GM23248 (cell line): ENCODE data around the gene ATG13. TPM values are rescaled to one million over a fixed set of nuclear protein-coding genes. Genes with fewer than 3 reads are reported as not detected.

Experiments
- DNase-seq: peaks from one replicate; pipeline ENCODE4 v3.0.0-alpha.2; 2015
- H2AFZ ChIP-seq: fragments of 200-600 bp; sonication (generic); 2 replicates; pipeline ENCODE4 v1.6.1; 2016; ENCODE audit warnings: antibody characterized with exemption
- H3F3A ChIP-seq: fragments of 200-600 bp; sonication (generic); 2 replicates; pipeline ENCODE4 v1.6.1; 2016; ENCODE audit warnings: mild to moderate bottlenecking, antibody characterized with exemption, mixed run types; ENCODE audit not compliant: insufficient read depth
- H3K27ac ChIP-seq: fragments of 200-600 bp; sonication (generic); 2 replicates; pipeline ENCODE4 v1.5.1; 2016; ENCODE audit warnings: mild to moderate bottlenecking
- H3K27me3 ChIP-seq: fragments of 200-600 bp; sonication (generic); replicated peaks from 2 replicates; pipeline ENCODE4 v1.6.1; 2016; ENCODE audit warnings: mild to moderate bottlenecking; ENCODE audit not compliant: insufficient read depth
- H3K36me3 ChIP-seq: fragments of 200-600 bp; sonication (generic); 2 replicates; pipeline ENCODE4 v1.6.1; 2016; ENCODE audit warnings: low read depth, mild to moderate bottlenecking
- H3K4me1 ChIP-seq: fragments of 200-600 bp; sonication (generic); 2 replicates; pipeline ENCODE4 v1.6.1; 2016; ENCODE audit warnings: mild to moderate bottlenecking; ENCODE audit not compliant: insufficient read depth
- H3K4me2 ChIP-seq: fragments of 200-600 bp; sonication (generic); one replicate; pipeline ENCODE4 v1.6.1; 2016; ENCODE audit warnings: mild to moderate bottlenecking; ENCODE audit not compliant: unreplicated experiment
- H3K4me3 ChIP-seq: fragments of 200-600 bp; sonication (generic); 2 replicates; pipeline ENCODE4 v1.5.1; 2016; ENCODE audit warnings: mild to moderate bottlenecking
- H3K79me2 ChIP-seq: fragments of 200-600 bp; sonication (generic); 2 replicates; pipeline ENCODE4 v1.6.1; 2016; ENCODE audit warnings: mild to moderate bottlenecking; ENCODE audit not compliant: insufficient read depth
- H3K9ac ChIP-seq: fragments of 200-600 bp; sonication (generic); 2 replicates; pipeline ENCODE4 v1.6.1; 2016; ENCODE audit warnings: mild to moderate bottlenecking
- H3K9me2 ChIP-seq: fragments of 200-600 bp; sonication (generic); 2 replicates; pipeline ENCODE4 v1.6.1; 2016; ENCODE audit warnings: mixed run types, mild to moderate bottlenecking, moderate library complexity; ENCODE audit not compliant: insufficient read depth
- H3K9me3 ChIP-seq: fragments of 200-600 bp; sonication (generic); one replicate; pipeline ENCODE4 v1.6.1; 2017; ENCODE audit warnings: low read depth
- H4K20me1 ChIP-seq: fragments of 200-600 bp; sonication (generic); 2 replicates; pipeline ENCODE4 v1.6.0; 2016; ENCODE audit not compliant: insufficient read depth
- EZH2 ChIP-seq: fragments of 200-600 bp; sonication (generic); IDR thresholded peaks from 2 replicates; pipeline ENCODE4 v1.6.1; 2018; ENCODE audit warnings: antibody characterized with exemption, mild to moderate bottlenecking; ENCODE audit not compliant: insufficient read depth, poor library complexity, severe bottlenecking
- EZH2phosphoT487 ChIP-seq: fragments of 200-600 bp; sonication (generic); IDR thresholded peaks from 2 replicates; pipeline ENCODE4 v1.6.1; 2018; ENCODE audit warnings: antibody characterized with exemption, moderate library complexity, mild to moderate bottlenecking, low read depth; ENCODE audit not compliant: insufficient read depth
- WGBS, 2 experiments: methylation state at CpG; one replicate each; pipeline ENCODE4 v1.1.6; 2015 to 2017; ENCODE audit warnings: low lambda C conversion rate in 2 of 2, low coverage in 1 of 2; ENCODE audit errors: missing lambda C conversion rate in 2 of 2; 5-methylcytosine and 5-hydroxymethylcytosine counted together
- in situ Hi-C: fragments of 300-500 bp; cut with MboI; formaldehyde crosslinking; loops from 2 replicates; pipeline ENCODE4 v1.15.0; 2020
- polyA plus RNA-seq: library from polyadenylated mRNA; unstranded; fragments of >200 nt; fragmentation: Nextera tagmentation; extraction: Ambion mirVana; gene quantifications from 2 replicates; pipeline ENCODE4 v1.2.1, GENCODE V29; 2016
- total RNA-seq: library from RNA; depleted of rRNA; stranded (reverse); fragments of >200 nt; shearing (Covaris generic); gene quantifications from 2 replicates; pipeline ENCODE4 v1.2.3, GENCODE V29; 2014

Gene ATG13
- total and polyA plus RNA-seq, 2 experiments from 2014 or later = 55.1 to 118 TPM

DNA sequence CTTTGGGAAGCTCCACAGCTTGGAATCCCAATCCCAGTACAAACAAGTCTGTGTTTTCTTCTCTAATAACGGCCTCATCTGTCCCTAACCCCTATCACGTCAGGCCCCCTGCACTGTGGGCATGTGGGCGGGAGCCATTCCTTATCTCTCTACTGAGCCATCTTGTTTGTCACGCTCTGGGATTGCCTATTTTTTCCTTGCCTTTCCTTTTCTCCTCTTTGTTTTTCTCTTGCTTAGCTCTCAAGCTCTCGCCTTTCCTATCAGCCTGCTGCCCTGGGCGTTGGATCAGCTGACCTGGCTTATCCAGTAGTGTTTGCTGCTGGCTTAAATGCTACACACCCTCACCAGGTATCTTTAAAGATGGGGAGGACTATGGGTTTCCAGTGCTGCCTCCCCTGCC is 47.3 kb downstream of the ATG13 start:
- peaks cover 6% of the 10 kb centered on the region for H3K4me1 ChIP-seq
- no peaks in the 10 kb centered on the region for H3K9me3 ChIP-seq
- H3K4me3 ChIP-seq = no peak overlapping the region
- DNase-seq = no peak
- H3K9ac ChIP-seq = no peak overlapping the region
- no peak overlapping the region for H3K4me2 ChIP-seq
- no peak for TF ChIP-seq EZH2
- WGBS, 2 experiments = 82 to 83% methylated on average over 6 of the region's 6 CpGs
- no peaks in the 10 kb centered on the region for H3K79me2 ChIP-seq
- no peak overlapping the region for H3K27ac ChIP-seq
- H3K27me3 ChIP-seq = no peaks in the 10 kb centered on the region
- H3K9me2 ChIP-seq = no peaks in the 10 kb centered on the region
- in situ Hi-C loops = no loop called here
- H3K36me3 ChIP-seq = peaks cover 33% of the 10 kb centered on the region
- H2AFZ ChIP-seq = no peak overlapping the region
- H4K20me1 ChIP-seq = no peaks in the 10 kb centered on the region
- H3F3A ChIP-seq = peaks cover 12% of the 10 kb centered on the region; the same call in 1 of the 2 replicates

DNA sequence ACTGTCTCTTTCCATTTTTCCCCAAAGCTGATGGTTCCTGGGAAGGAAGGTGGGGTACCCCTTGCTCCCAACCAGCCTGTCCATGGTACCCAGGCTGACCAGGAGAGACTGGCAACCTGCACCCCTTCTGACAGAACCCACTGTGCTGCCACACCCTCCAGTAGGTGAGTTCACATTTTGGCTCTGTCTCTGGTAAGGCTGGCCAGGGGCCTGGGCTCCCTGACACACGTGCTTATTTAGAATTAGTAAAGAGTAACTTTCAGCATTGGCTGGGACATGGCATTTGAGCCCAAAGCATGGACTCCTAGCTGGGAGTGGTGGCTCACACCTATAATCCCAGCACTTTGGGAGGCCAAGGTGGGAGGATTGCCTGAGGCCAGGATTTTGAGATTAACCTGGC is 48.0 kb downstream of the ATG13 start:
- Histone ChIP-seq H3K9me2 (no peaks in the 10 kb centered on the region), H4K20me1 (no peaks in the 10 kb centered on the region), H3K4me3 (no peak overlapping the region), H3K27me3 (no peaks in the 10 kb centered on the region), H3F3A (peaks cover 16% of the 10 kb centered on the region; the same call in 1 of the 2 replicates), H3K9me3 (no peaks in the 10 kb centered on the region), H3K9ac (no peak overlapping the region), H3K79me2 (no peaks in the 10 kb centered on the region), H3K27ac (no peak overlapping the region), H2AFZ (no peak overlapping the region), H3K36me3 (peaks cover 37% of the 10 kb centered on the region), H3K4me1 (0 out of 2 replicates have a peak, but pooled peaks cover under 1% of the 10 kb centered on the region), H3K4me2 (no peak overlapping the region)
- in situ Hi-C loops = no loop called here
- DNase-seq = no peak
- TF ChIP-seq EZH2phosphoT487 (no peak), EZH2 (no peak)
- WGBS, 2 experiments = 100% methylated on average over 1 of the region's 1 CpG

DNA sequence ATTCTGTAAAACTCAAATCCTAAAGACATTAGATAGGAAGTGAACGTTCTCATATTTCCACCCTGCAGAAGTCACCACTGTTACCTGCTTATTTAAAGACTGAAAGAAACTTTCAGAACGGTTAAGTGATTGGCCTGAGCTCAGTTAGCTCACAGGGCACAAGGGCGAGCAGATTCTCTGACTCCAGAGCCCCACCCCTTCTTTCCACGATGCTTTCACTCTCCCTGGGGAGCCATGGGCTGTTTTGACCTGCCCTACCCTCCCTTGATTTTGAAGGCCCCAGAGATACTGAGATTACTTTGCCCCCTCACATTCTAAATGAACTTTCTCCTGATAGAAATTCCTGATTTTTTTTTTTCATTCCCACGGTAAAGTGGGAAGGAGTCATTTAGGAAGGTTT is 49.2 kb downstream of the ATG13 start:
- Histone ChIP-seq H3K4me3 (no peak overlapping the region), H3K36me3 (peaks cover 37% of the 10 kb centered on the region), H3K9ac (no peak overlapping the region), H3K27ac (no peak overlapping the region), H3F3A (peaks cover 28% of the 10 kb centered on the region; the same call in 1 of the 2 replicates), H3K9me3 (no peaks in the 10 kb centered on the region), H3K27me3 (no peaks in the 10 kb centered on the region), H3K79me2 (no peaks in the 10 kb centered on the region), H4K20me1 (no peaks in the 10 kb centered on the region), H3K4me1 (peaks cover 4% of the 10 kb centered on the region; the same call in 1 of the 2 replicates), H2AFZ (no peak overlapping the region), H3K4me2 (no peak overlapping the region), H3K9me2 (no peaks in the 10 kb centered on the region)
- 46 to 56% methylated on average over 5 of the region's 5 CpGs for WGBS, 2 experiments
- in situ Hi-C loops = no loop called here
- TF ChIP-seq EZH2phosphoT487 (no peak), EZH2 (no peak)
- no peak for DNase-seq

DNA sequence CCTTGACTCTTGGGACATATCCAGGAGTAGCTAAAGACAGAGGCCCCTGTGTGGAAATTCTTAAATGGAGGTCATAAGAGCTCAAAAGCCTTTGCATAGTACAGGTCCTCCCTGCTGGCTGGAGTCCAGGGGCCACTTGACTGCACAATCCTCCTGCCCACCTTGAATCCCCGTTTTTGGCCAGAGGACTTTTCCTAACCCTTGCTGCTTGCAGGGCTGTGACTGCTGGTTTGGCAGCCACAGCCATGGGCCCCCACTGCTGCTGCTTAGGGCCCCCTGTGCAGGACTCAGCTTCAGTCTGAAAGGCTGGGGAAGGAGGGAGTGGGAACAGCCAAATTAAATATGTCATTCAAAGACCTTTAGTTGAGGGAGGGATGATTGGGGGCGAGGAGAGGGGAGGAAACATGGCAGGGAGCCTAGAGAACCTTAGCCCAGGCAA is 49.7 kb downstream of the ATG13 start:
- H3K4me3 ChIP-seq = no peak overlapping the region
- H3F3A ChIP-seq = peaks cover 32% of the 10 kb centered on the region; the same call in 1 of the 2 replicates
- H2AFZ ChIP-seq = no peak overlapping the region
- H3K9me3 ChIP-seq = no peaks in the 10 kb centered on the region
- H3K4me1 ChIP-seq = peaks cover 5% of the 10 kb centered on the region; the same call in 1 of the 2 replicates
- in situ Hi-C loops = no loop called here
- no peaks in the 10 kb centered on the region for H3K27me3 ChIP-seq
- no peak overlapping the region for H3K4me2 ChIP-seq
- peaks cover 35% of the 10 kb centered on the region for H3K36me3 ChIP-seq
- no peak overlapping the region for H3K27ac ChIP-seq
- 62 to 74% methylated on average over 2 of the region's 2 CpGs for WGBS, 2 experiments
- TF ChIP-seq EZH2phosphoT487 (no peak), EZH2 (no peak)
- no peak overlapping the region for H3K9ac ChIP-seq
- no peaks in the 10 kb centered on the region for H4K20me1 ChIP-seq
- H3K79me2 ChIP-seq = no peaks in the 10 kb centered on the region
- no peaks in the 10 kb centered on the region for H3K9me2 ChIP-seq
- no peak for DNase-seq

DNA sequence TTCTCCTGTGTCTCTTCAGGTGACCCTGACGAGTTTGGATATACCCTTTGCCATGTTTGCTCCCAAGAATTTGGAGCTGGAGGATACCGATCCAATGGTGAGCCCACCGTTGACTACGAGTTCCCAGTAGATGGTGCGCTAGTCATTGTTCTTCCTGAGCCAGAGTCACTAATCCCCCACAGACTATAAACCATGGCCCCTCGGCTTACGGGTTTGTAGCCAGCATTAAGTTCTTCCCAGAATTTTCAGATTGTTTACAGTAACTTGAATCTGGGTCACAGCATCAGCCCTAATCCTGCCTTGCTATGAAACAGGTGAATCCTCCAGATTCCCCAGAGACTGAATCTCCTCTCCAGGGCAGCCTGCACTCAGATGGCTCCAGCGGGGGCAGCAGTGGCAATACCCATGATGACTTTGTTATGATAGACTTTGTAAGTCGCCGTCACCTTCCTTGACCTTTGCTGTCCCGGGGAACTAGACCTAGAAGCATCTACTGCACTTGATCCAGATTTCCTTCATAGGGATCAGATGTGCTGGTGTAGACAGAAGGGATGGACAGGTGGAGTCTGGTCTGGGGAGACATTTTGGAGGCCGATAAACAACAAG is 51.2 kb downstream of the ATG13 start:
- no peak overlapping the region for H3K27ac ChIP-seq

More for the DNA sequence above, 51.2 kb downstream of the ATG13 start:
- DNase-seq = no peak
- Histone ChIP-seq H3K4me2 (no peak overlapping the region), H3F3A (peaks cover 28% of the 10 kb centered on the region; the same call in 1 of the 2 replicates), H3K36me3 (peaks cover 35% of the 10 kb centered on the region; the same call in 1 of the 2 replicates), H3K9ac (no peak overlapping the region), H3K4me3 (no peak overlapping the region), H2AFZ (no peak overlapping the region), H3K79me2 (no peaks in the 10 kb centered on the region), H3K9me2 (no peaks in the 10 kb centered on the region), H3K4me1 (peaks cover 5% of the 10 kb centered on the region; the same call in 1 of the 2 replicates), H3K9me3 (no peaks in the 10 kb centered on the region), H3K27me3 (no peaks in the 10 kb centered on the region), H4K20me1 (no peaks in the 10 kb centered on the region)
- TF ChIP-seq EZH2 (no peak), EZH2phosphoT487 (no peak)
- 85 to 87% methylated on average over 12 of the region's 12 CpGs for WGBS, 2 experiments
- in situ Hi-C loops = no loop called here
